Lung (tissue), 12 donors: ENCODE data around the gene LRRC75A. TPM values are rescaled to one million over a fixed set of nuclear protein-coding genes. Genes with fewer than 3 reads are reported as not detected.

ENCODE experiments used
- ATAC-seq: fragments of 200-7000 bp; cut with Tn5 transposase; one replicate; pipeline ENCODE4 v1.9.1; 2020; ENCODE audit warnings: moderate number of reproducible peaks; ENCODE audit not compliant: insufficient read depth, low FRiP score
- DNase-seq, 3 donors: peaks; one replicate each; pipeline ENCODE4 v3.0.0-alpha.2; 2013 to 2017
- H3K27ac ChIP-seq, 2 donors: one replicate each; pipeline ENCODE4 v1.5.1; 2013; ENCODE audit warnings: mild to moderate bottlenecking in 2 of 2, moderate library complexity in 2 of 2, control low read depth in 1 of 2, inconsistent platforms in 1 of 2, low read depth in 1 of 2, low read length in 1 of 2
- H3K27me3 ChIP-seq, 3 donors: one replicate each; pipeline ENCODE4 v1.5.1; 2013; ENCODE audit warnings: low read length in 2 of 3; ENCODE audit not compliant: control insufficient read depth in 3 of 3, insufficient read depth in 3 of 3
- H3K36me3 ChIP-seq, 4 donors: one replicate each; pipeline ENCODE4 v1.5.1; 2013; ENCODE audit warnings: low read length in 4 of 4, mild to moderate bottlenecking in 1 of 4, moderate library complexity in 1 of 4; ENCODE audit not compliant: control insufficient read depth in 4 of 4, insufficient read depth in 4 of 4
- H3K4me1 ChIP-seq, 5 donors: one replicate each; pipeline ENCODE4 v1.5.1; 2013; ENCODE audit warnings: low read length in 5 of 5, mild to moderate bottlenecking in 2 of 5, moderate library complexity in 1 of 5; ENCODE audit not compliant: control insufficient read depth in 5 of 5, insufficient read depth in 5 of 5
- H3K4me3 ChIP-seq: one replicate; pipeline ENCODE4 v1.5.1; 2013; ENCODE audit warnings: mild to moderate bottlenecking, control low read depth, moderate library complexity
- H3K9ac ChIP-seq, 2 donors: one replicate each; pipeline ENCODE4 v1.5.1; 2013; ENCODE audit warnings: low read length in 2 of 2, control low read depth in 1 of 2; ENCODE audit not compliant: insufficient read depth in 1 of 2
- H3K9me3 ChIP-seq, 4 donors: one replicate each; pipeline ENCODE4 v1.5.1; 2013; ENCODE audit warnings: low read length in 3 of 4, mild to moderate bottlenecking in 1 of 4, moderate library complexity in 1 of 4; ENCODE audit not compliant: control insufficient read depth in 4 of 4, insufficient read depth in 3 of 4
- WGBS, 2 donors: extraction: QIAGEN DNeasy Blood & Tissue Kit; methylation state at CpG; one replicate each; pipeline ENCODE4 v1.1.7; 2013; 5-methylcytosine and 5-hydroxymethylcytosine counted together
- polyA plus RNA-seq, 2 donors: library from polyadenylated mRNA; stranded (reverse); fragments of 200-250 nt; gene quantifications; one replicate each; pipeline ENCODE4 v1.2.1, GENCODE V29; 2013
- total RNA-seq, 2 donors: library from RNA; depleted of rRNA in 1 of 2; stranded (reverse); fragments of >200 nt in 1 of 2; gene quantifications; one replicate each; pipeline ENCODE4 v1.2.1, GENCODE V29; 2014 to 2021
- TF ChIP-seq, protein P1 (sequence below): IDR thresholded peaks from 2 replicates; pipeline ENCODE4 v1.5.1; 2012; ENCODE audit warnings: mild to moderate bottlenecking; ENCODE audit errors: control extremely low read depth, extremely low read depth
- donor health status: control.
- donor health status: control.
- donor health status: Bipolar disorder and iron deficiency.
- donor health status: healthy.
- donor health status: DM: yes; HTN: yes; CAD: no.

Gene LRRC75A
- total and polyA plus RNA-seq, 4 donors: 0.68 to 3.4 (median 2.4) TPM

DNA sequence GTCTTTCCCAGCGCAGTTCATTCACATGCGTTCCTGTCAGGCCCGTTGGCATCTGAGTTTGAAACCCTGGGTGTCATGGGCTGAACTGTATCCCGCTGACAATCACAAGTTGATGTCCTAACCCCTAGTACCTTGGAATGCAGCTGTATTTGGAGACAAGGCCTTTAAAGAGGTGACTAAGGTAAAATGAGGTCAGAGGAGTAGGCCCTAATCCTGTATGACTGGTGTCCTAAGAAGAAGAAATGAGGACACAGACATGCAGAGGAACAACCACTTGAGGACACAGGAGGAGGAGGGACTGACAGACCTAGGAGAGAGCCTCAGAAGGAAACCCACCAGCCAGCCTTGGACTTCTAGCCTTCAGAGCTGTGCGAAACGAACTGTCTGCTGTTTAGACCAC, 43.5 kb downstream of the LRRC75A start:
- no peak overlapping the region for H3K4me3 ChIP-seq
- no peaks in the 10 kb centered on the region for H3K27me3 ChIP-seq
- ATAC-seq: no peak
- peaks cover 0 to 37% (median 14%) of the 10 kb centered on the region in 4 donors for H3K36me3 ChIP-seq
- peaks cover 0 to 2% (median 0%) of the 10 kb centered on the region in 5 donors for H3K4me1 ChIP-seq
- H3K27ac ChIP-seq: no peak overlapping the region
- no peak for DNase-seq
- H3K9me3 ChIP-seq: no peaks in the 10 kb centered on the region
- no peak overlapping the region for H3K9ac ChIP-seq
- 85 to 88% methylated on average over 6 of the region's 6 CpGs for WGBS, 2 donors
- TF ChIP-seq, protein P1, sequence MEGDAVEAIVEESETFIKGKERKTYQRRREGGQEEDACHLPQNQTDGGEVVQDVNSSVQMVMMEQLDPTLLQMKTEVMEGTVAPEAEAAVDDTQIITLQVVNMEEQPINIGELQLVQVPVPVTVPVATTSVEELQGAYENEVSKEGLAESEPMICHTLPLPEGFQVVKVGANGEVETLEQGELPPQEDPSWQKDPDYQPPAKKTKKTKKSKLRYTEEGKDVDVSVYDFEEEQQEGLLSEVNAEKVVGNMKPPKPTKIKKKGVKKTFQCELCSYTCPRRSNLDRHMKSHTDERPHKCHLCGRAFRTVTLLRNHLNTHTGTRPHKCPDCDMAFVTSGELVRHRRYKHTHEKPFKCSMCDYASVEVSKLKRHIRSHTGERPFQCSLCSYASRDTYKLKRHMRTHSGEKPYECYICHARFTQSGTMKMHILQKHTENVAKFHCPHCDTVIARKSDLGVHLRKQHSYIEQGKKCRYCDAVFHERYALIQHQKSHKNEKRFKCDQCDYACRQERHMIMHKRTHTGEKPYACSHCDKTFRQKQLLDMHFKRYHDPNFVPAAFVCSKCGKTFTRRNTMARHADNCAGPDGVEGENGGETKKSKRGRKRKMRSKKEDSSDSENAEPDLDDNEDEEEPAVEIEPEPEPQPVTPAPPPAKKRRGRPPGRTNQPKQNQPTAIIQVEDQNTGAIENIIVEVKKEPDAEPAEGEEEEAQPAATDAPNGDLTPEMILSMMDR: no peak

DNA sequence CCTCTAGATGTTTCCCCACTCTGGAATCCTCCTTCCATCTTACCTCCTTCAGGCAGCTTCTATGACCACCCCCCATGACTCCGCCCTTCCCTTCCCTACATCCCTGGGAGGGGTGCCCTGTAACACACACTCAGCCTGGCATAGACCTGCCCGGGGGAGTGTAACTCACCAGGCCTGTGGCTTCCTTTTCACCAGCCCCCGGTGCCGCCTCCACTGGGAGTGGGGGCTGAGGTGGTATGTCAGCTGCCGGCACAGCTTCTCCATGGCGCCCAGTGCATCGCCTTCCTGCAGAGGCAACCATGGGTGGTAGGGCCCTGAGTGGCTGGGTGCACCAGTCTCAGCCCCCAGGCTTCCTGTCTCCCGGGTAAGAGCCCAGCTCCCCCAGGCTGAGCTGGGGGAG, 44.3 kb downstream of the LRRC75A start:
- H3K4me3 ChIP-seq: no peak overlapping the region
- DNase-seq (no peak), ATAC-seq (no peak)
- H3K9ac ChIP-seq: no peak overlapping the region
- WGBS, 2 donors: 59 to 76% methylated on average over 8 of the region's 8 CpGs
- H3K36me3 ChIP-seq: peaks cover 6 to 44% (median 21%) of the 10 kb centered on the region in 4 donors
- TF ChIP-seq, protein P1: no peak
- H3K27me3 ChIP-seq: no peaks in the 10 kb centered on the region
- no peaks in the 10 kb centered on the region for H3K9me3 ChIP-seq
- H3K27ac ChIP-seq: no peak overlapping the region
- peaks cover 0 to 7% (median 0%) of the 10 kb centered on the region in 5 donors for H3K4me1 ChIP-seq

DNA sequence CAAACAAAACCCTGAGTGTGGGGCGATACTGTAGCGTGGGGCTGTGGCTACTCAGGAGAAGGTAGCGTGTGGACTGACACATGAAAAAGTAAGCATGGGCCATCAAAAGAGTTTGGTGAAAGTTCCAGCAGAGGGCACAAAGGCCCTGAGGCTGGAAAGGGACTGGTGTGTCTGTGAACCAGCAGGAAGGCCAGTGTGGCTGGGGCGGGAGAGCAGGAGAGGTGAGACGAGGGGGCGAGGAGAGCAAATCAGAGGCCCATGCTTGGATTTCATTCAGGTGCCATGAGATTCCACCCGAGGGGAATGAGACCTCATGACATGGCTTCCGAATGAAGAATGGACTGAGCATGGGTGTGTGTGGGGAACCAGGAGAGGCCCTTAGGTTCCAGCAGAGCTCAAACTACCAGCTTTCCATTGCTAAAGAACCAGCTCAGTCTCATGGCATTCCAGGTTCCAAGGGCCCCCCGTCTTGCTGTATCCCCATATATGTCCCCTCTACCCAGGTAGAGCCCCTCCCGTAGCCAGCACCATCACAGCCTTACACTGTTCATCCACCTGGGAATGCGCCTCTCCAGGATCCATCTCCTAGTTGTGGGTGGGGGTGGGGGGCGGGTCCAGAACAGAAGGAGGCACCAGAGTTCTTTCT, 45.5 kb downstream of the LRRC75A start:
- ATAC-seq (no peak), DNase-seq (no peak)
- TF ChIP-seq, protein P1: no peak
- H3K27me3 ChIP-seq: no peaks in the 10 kb centered on the region
- H3K9ac ChIP-seq: no peak overlapping the region
- H3K36me3 ChIP-seq: peaks cover 8 to 50% (median 33%) of the 10 kb centered on the region in 4 donors
- no peak overlapping the region for H3K27ac ChIP-seq
- H3K4me3 ChIP-seq: no peak overlapping the region
- H3K9me3 ChIP-seq: no peaks in the 10 kb centered on the region
- 87 to 91% methylated on average over 12 of the region's 12 CpGs for WGBS, 2 donors
- peaks cover 0 to 10% (median 8%) of the 10 kb centered on the region in 5 donors for H3K4me1 ChIP-seq
